NCI-H146 (cell line): ENCODE measurements around the gene LARP4B.

Experiments
- DNase-seq: peaks from one replicate; lab custom pipeline; 2025; lab: John Stamatoyannopoulos, UW

The LARP4B gene

GRCh38 chr10:767794-768193 lies 163.7 kb downstream of the LARP4B start:
- DNase-seq = no peak

GRCh38 chr10:767211-767610 lies 164.3 kb downstream of the LARP4B start:
- DNase-seq = no peak

- DNase-seq = no peak
Measured at GRCh38 chr10:761376-761775, 170.1 kb downstream of the LARP4B start.

GRCh38 chr10:760622-761021 lies 170.9 kb downstream of the LARP4B start:
- no peak for DNase-seq

- DNase-seq = no peak
Measured at GRCh38 chr10:759898-760477, 171.5 kb downstream of the LARP4B start.
